GM23338 (cell line): ENCODE results near the gene GAREM1. TPM values are rescaled to one million over a fixed set of nuclear protein-coding genes. Genes with fewer than 3 reads are reported as not detected.

ENCODE experiments used
- ATAC-seq: fragments of 200-7000 bp; cut with Tn5 transposase; 3 replicates; pipeline ENCODE4 v1.9.1; 2020
- DNase-seq: peaks from one replicate; pipeline ENCODE4 v3.0.0-alpha.2; 2015; ENCODE audit warnings: low spot score
- H2AFZ ChIP-seq: fragments of 200-600 bp; sonication (generic); 2 replicates; pipeline ENCODE4 v1.8.0; 2016; ENCODE audit warnings: antibody characterized with exemption, mild to moderate bottlenecking, moderate library complexity
- H3F3A ChIP-seq: fragments of 200-600 bp; sonication (generic); replicated peaks from 2 replicates; pipeline ENCODE4 v1.8.0; 2017; ENCODE audit warnings: antibody characterized with exemption, mixed run types, low read depth
- H3K27ac ChIP-seq: fragments of 200-600 bp; sonication (generic); 2 replicates; pipeline ENCODE4 v1.6.1; 2016; ENCODE audit warnings: low read depth
- H3K27me3 ChIP-seq: fragments of 200-600 bp; sonication (generic); 2 replicates; pipeline ENCODE4 v1.8.0; 2016; ENCODE audit warnings: mild to moderate bottlenecking, mixed run types, moderate library complexity; ENCODE audit not compliant: insufficient read depth
- H3K36me3 ChIP-seq: fragments of 200-600 bp; sonication (generic); 2 replicates; pipeline ENCODE4 v1.8.0; 2016; ENCODE audit warnings: mild to moderate bottlenecking; ENCODE audit not compliant: insufficient read depth
- H3K4me1 ChIP-seq: fragments of 200-600 bp; sonication (generic); 2 replicates; pipeline ENCODE4 v1.8.0; 2016; ENCODE audit warnings: mild to moderate bottlenecking, moderate library complexity; ENCODE audit not compliant: insufficient read depth
- H3K4me2 ChIP-seq: fragments of 200-600 bp; sonication (generic); 2 replicates; pipeline ENCODE4 v1.7.1; 2017; ENCODE audit warnings: mixed run types
- H3K4me3 ChIP-seq: fragments of 200-600 bp; sonication (generic); 2 replicates; pipeline ENCODE4 v1.6.1; 2016; ENCODE audit warnings: mixed run types
- H3K79me2 ChIP-seq: fragments of 200-600 bp; sonication (generic); replicated peaks from 2 replicates; pipeline ENCODE4 v1.8.0; 2017; ENCODE audit warnings: mild to moderate bottlenecking; ENCODE audit not compliant: insufficient read depth
- H3K9me2 ChIP-seq: fragments of 200-600 bp; sonication (generic); 2 replicates; pipeline ENCODE4 v1.8.0; 2017; ENCODE audit not compliant: insufficient read depth
- H4K20me1 ChIP-seq: fragments of 200-600 bp; sonication (generic); replicated peaks from 2 replicates; pipeline ENCODE4 v1.8.0; 2017; ENCODE audit warnings: mild to moderate bottlenecking; ENCODE audit not compliant: insufficient read depth
- H3K27ac Mint-ChIP-seq: 2 replicates; pipeline ENCODE4 v1.8.0; 2020; ENCODE audit warnings: inconsistent platforms, mild to moderate bottlenecking, moderate library complexity, mixed read lengths
- H3K27me3 Mint-ChIP-seq: 3 replicates; pipeline ENCODE4 v1.8.0; 2022; ENCODE audit warnings: low read depth, mild to moderate bottlenecking, moderate library complexity, mixed read lengths, inconsistent platforms; ENCODE audit not compliant: insufficient read depth, poor library complexity
- H3K36me3 Mint-ChIP-seq: 3 replicates; pipeline ENCODE4 v1.8.0; 2021; ENCODE audit warnings: low read depth, mild to moderate bottlenecking, inconsistent platforms, moderate library complexity, mixed read lengths
- H3K4me1 Mint-ChIP-seq: 3 replicates; pipeline ENCODE4 v1.8.0; 2020; ENCODE audit warnings: mild to moderate bottlenecking, inconsistent platforms, mixed read lengths
- H3K4me3 Mint-ChIP-seq: 3 replicates; pipeline ENCODE4 v1.8.0; 2021; ENCODE audit warnings: moderate library complexity, mild to moderate bottlenecking, inconsistent platforms, mixed read lengths
- H3K9me3 Mint-ChIP-seq: 3 replicates; pipeline ENCODE4 v1.8.0; 2020; ENCODE audit warnings: moderate library complexity, mild to moderate bottlenecking, inconsistent platforms, mixed read lengths
- CREB1 ChIP-seq: fragments of 250-450 bp; sonication (Bioruptor Pico); IDR thresholded peaks from 2 replicates; pipeline ENCODE4 v1.5.0; 2020; ENCODE audit warnings: low read depth, mild to moderate bottlenecking, moderate library complexity
- EZH2 ChIP-seq: fragments of 200-600 bp; sonication (generic); IDR thresholded peaks from one replicate; pipeline ENCODE4 v1.8.0; 2017; ENCODE audit warnings: antibody characterized with exemption, mild to moderate bottlenecking, low read depth; ENCODE audit not compliant: unreplicated experiment
- EZH2phosphoT487 ChIP-seq: fragments of 200-600 bp; sonication (generic); IDR thresholded peaks from one replicate; pipeline ENCODE4 v1.8.1; 2018; ENCODE audit warnings: antibody characterized with exemption; ENCODE audit not compliant: unreplicated experiment
- JUNB ChIP-seq: IDR thresholded peaks from one replicate; pipeline ENCODE4 v1.6.1; 2016; ENCODE audit warnings: antibody characterized with exemption; ENCODE audit not compliant: unreplicated experiment
- NANOG ChIP-seq: IDR thresholded peaks from 2 replicates; pipeline ENCODE4 v1.6.1; 2016; ENCODE audit warnings: antibody characterized with exemption, borderline replicate concordance
- POLR2AphosphoS5 ChIP-seq: IDR thresholded peaks from 2 replicates; pipeline ENCODE4 v1.6.1; 2016; ENCODE audit warnings: antibody characterized with exemption, low read depth
- REST ChIP-seq: IDR thresholded peaks from one replicate; pipeline ENCODE4 v1.6.1; 2018; ENCODE audit warnings: antibody characterized with exemption; ENCODE audit not compliant: unreplicated experiment
- STAT1 ChIP-seq: IDR thresholded peaks from one replicate; pipeline ENCODE4 v1.6.1; 2016; ENCODE audit warnings: antibody characterized with exemption; ENCODE audit not compliant: unreplicated experiment
- ZNF114 ChIP-seq: fragments of 250-450 bp; sonication (Bioruptor Pico); IDR thresholded peaks from 2 replicates; pipeline ENCODE4 v1.5.0; 2020; ENCODE audit warnings: mild to moderate bottlenecking, moderate library complexity
- ZNF331 ChIP-seq: fragments of 250-450 bp; sonication (Bioruptor Pico); IDR thresholded peaks from 2 replicates; pipeline ENCODE4 v1.5.0; 2020; ENCODE audit warnings: low read depth, mild to moderate bottlenecking, moderate library complexity
- ZNF462 ChIP-seq: fragments of 250-450 bp; sonication (Bioruptor Pico); IDR thresholded peaks from 2 replicates; pipeline ENCODE4 v1.5.0; 2020; ENCODE audit warnings: mild to moderate bottlenecking, moderate library complexity
- polyA plus RNA-seq: library from polyadenylated mRNA; unstranded; fragments of >200 nt; fragmentation: Nextera tagmentation; extraction: Ambion mirVana; gene quantifications from 2 replicates; pipeline ENCODE4 v1.2.1, GENCODE V29; 2016
- total RNA-seq: library from RNA; depleted of rRNA; stranded (reverse); fragments of >200 nt; shearing (Covaris generic); gene quantifications from 2 replicates; pipeline ENCODE4 v1.2.3, GENCODE V29; 2014

GAREM1 gene
- total and polyA plus RNA-seq, 2 experiments from 2014 or later: 2.7 to 6.0 TPM

GRCh38 chr18:32278177-32278799, 192.4 kb downstream of the GAREM1 start (continued):
- no peak for TF ChIP-seq ZNF462 (CRISPR knock-in tag)

- H3F3A ChIP-seq: no peaks in the 10 kb centered on the region
- H3K4me1 ChIP-seq: peaks cover 18% of the 10 kb centered on the region
- peaks cover 9% of the 10 kb centered on the region; the same call in 2 of the 3 replicates for H3K9me3 Mint-ChIP-seq
- peaks cover 18% of the 10 kb centered on the region; the same call in 2 of the 3 replicates for H3K4me1 Mint-ChIP-seq
- H3K79me2 ChIP-seq: no peaks in the 10 kb centered on the region
- H3K27ac ChIP-seq: no peak overlapping the region
- H3K9me2 ChIP-seq: no peaks in the 10 kb centered on the region
- no peak overlapping the region for H3K4me2 ChIP-seq
- no peak for ATAC-seq
- no peak overlapping the region for H2AFZ ChIP-seq
- 0 out of 2 replicates have a peak, but pooled peaks cover 2% of the 10 kb centered on the region for H3K36me3 ChIP-seq
- H3K4me3 ChIP-seq: no peak overlapping the region
- no peak for DNase-seq
- no peak overlapping the region for H3K4me3 Mint-ChIP-seq
- H3K27ac Mint-ChIP-seq: no peak overlapping the region
- peaks cover 6% of the 10 kb centered on the region for H3K27me3 Mint-ChIP-seq
- H3K27me3 ChIP-seq: no peaks in the 10 kb centered on the region
- no peaks in the 10 kb centered on the region for H4K20me1 ChIP-seq
- peaks cover 12% of the 10 kb centered on the region; the same call in 2 of the 3 replicates for H3K36me3 Mint-ChIP-seq
- TF ChIP-seq ZNF331 (CRISPR knock-in tag) (no peak), STAT1 (no peak), EZH2phosphoT487 (no peak), EZH2 (no peak), REST (no peak), CREB1 (no peak), ZNF114 (CRISPR knock-in tag) (no peak), POLR2AphosphoS5 (no peak), JUNB (no peak), NANOG (no peak)
Observed at GRCh38 chr18:32277549-32277948, 193.1 kb downstream of the GAREM1 start.
